NB4 (cell line): ENCODE data around the gene CHRNE.

Experiments used
- MYC ChIP-seq: IDR thresholded peaks from 2 replicates; pipeline ENCODE4 v1.6.1; 2011; ENCODE audit warnings: low read depth, low read length
- POLR2A ChIP-seq: IDR thresholded peaks from 2 replicates; pipeline ENCODE4 v1.6.1; 2011; ENCODE audit warnings: mild to moderate bottlenecking; ENCODE audit not compliant: insufficient read length; ENCODE audit errors: extremely low read depth
- TF ChIP-seq, protein P1 (sequence below): IDR thresholded peaks from one replicate; pipeline ENCODE4 v1.5.1; 2012; ENCODE audit warnings: low read depth, low read length
- TF ChIP-seq, protein P2 (sequence below): IDR thresholded peaks from 2 replicates; pipeline ENCODE4 v1.6.1; 2011; ENCODE audit warnings: low read depth, low read length

DNA sequence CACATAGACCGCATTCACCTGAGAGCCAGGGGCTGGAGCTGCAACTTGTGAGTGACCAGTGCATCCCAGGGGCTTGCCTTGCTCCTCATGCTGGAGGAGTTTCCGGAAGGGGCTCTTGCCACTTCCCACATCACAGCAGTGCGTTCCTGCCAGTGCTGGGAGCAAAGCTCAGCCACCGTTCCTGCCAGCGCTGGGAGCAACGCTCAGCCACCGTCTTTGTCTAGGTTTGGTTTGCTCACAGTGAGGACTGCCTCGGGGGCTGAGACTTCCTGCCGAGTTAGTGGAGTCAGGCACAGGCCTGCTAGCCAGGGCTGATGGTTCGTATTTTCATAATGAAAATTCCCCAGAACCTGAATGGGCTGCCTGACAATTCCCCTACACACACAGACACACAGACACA, 5.4 kb upstream of the CHRNE start:
- TF ChIP-seq, protein P1, sequence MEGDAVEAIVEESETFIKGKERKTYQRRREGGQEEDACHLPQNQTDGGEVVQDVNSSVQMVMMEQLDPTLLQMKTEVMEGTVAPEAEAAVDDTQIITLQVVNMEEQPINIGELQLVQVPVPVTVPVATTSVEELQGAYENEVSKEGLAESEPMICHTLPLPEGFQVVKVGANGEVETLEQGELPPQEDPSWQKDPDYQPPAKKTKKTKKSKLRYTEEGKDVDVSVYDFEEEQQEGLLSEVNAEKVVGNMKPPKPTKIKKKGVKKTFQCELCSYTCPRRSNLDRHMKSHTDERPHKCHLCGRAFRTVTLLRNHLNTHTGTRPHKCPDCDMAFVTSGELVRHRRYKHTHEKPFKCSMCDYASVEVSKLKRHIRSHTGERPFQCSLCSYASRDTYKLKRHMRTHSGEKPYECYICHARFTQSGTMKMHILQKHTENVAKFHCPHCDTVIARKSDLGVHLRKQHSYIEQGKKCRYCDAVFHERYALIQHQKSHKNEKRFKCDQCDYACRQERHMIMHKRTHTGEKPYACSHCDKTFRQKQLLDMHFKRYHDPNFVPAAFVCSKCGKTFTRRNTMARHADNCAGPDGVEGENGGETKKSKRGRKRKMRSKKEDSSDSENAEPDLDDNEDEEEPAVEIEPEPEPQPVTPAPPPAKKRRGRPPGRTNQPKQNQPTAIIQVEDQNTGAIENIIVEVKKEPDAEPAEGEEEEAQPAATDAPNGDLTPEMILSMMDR = no peak
- TF ChIP-seq POLR2A (no peak), MYC (no peak)
- TF ChIP-seq, protein P2, sequence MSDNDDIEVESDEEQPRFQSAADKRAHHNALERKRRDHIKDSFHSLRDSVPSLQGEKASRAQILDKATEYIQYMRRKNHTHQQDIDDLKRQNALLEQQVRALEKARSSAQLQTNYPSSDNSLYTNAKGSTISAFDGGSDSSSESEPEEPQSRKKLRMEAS = no peak
